Smooth muscle cell (in vitro differentiated cells): ENCODE measurements around the gene EI24. TPM values are rescaled to one million over a fixed set of nuclear protein-coding genes. Genes with fewer than 3 reads are reported as not detected.

Experiments
- DNase-seq: peaks from one replicate; lab custom pipeline; 2025; ENCODE audit not compliant: unreplicated experiment; lab: John Stamatoyannopoulos, UW
- H2AFZ ChIP-seq: fragments of 200-600 bp; sonication (generic); 2 replicates; pipeline ENCODE4 v1.6.0; 2016; ENCODE audit warnings: antibody characterized with exemption, low read depth, mild to moderate bottlenecking
- H3F3A ChIP-seq: fragments of 200-600 bp; sonication (generic); 2 replicates; pipeline ENCODE4 v1.6.0; 2017; ENCODE audit warnings: antibody characterized with exemption, low read depth
- H3K27ac ChIP-seq: fragments of 200-600 bp; sonication (generic); 2 replicates; pipeline ENCODE4 v1.5.1; 2016; ENCODE audit warnings: low read depth, mild to moderate bottlenecking
- H3K27me3 ChIP-seq: fragments of 200-600 bp; sonication (generic); 2 replicates; pipeline ENCODE4 v1.6.1; 2016; ENCODE audit warnings: low read depth, mild to moderate bottlenecking
- H3K36me3 ChIP-seq: fragments of 200-600 bp; sonication (generic); 2 replicates; pipeline ENCODE4 v1.5.1; 2016; ENCODE audit warnings: low read depth
- H3K4me1 ChIP-seq: fragments of 200-600 bp; sonication (generic); 2 replicates; pipeline ENCODE4 v1.5.1; 2016; ENCODE audit warnings: low read depth
- H3K4me2 ChIP-seq: fragments of 200-600 bp; sonication (generic); 2 replicates; pipeline ENCODE4 v1.6.0; 2016; ENCODE audit warnings: mild to moderate bottlenecking
- H3K4me3 ChIP-seq: fragments of 200-600 bp; sonication (generic); 2 replicates; pipeline ENCODE4 v1.5.1; 2016; ENCODE audit warnings: mild to moderate bottlenecking
- H3K79me2 ChIP-seq: fragments of 200-600 bp; sonication (generic); 2 replicates; pipeline ENCODE4 v1.6.0; 2016; ENCODE audit warnings: low read depth, mild to moderate bottlenecking
- H3K9ac ChIP-seq: fragments of 200-600 bp; sonication (generic); 2 replicates; pipeline ENCODE4 v1.6.0; 2016; ENCODE audit warnings: low read depth
- H3K9me3 ChIP-seq: fragments of 200-600 bp; sonication (generic); replicated peaks from 2 replicates; pipeline ENCODE4 v1.5.1; 2016; ENCODE audit warnings: low read depth
- H4K20me1 ChIP-seq: fragments of 200-600 bp; sonication (generic); 2 replicates; pipeline ENCODE4 v1.6.0; 2016; ENCODE audit warnings: low read depth
- CTCF ChIP-seq: fragments of 200-600 bp; sonication (generic); IDR thresholded peaks from 2 replicates; pipeline ENCODE4 v1.5.1; 2017; ENCODE audit warnings: borderline replicate concordance, mild to moderate bottlenecking, antibody characterized with exemption; ENCODE audit not compliant: insufficient read depth, poor library complexity, severe bottlenecking
- WGBS: methylation state at CpG from one replicate; pipeline ENCODE4 v1.1.7; 2016; ENCODE audit warnings: low lambda C conversion rate; 5-methylcytosine and 5-hydroxymethylcytosine counted together
- polyA plus RNA-seq: library from polyadenylated mRNA; unstranded; fragments of >200 nt; fragmentation: Nextera tagmentation; extraction: Ambion mirVana; gene quantifications from 2 replicates; pipeline ENCODE4 v1.2.1, GENCODE V29; 2016
- total RNA-seq: library from RNA; depleted of rRNA; stranded (reverse); fragments of >200 nt; gene quantifications from 2 replicates; pipeline ENCODE4 v1.2.3, GENCODE V29; 2014

Gene EI24
- total and polyA plus RNA-seq, 2 experiments from 2014 or later, result 130 to 154 TPM

GRCh38 chr11:125550780-125551179 lies 18.5 kb upstream of the EI24 start:
- Histone ChIP-seq H3K27ac (no peak overlapping the region), H3K9me3 (no peaks in the 10 kb centered on the region), H3K4me3 (no peak overlapping the region), H3K9ac (no peak overlapping the region), H3K27me3 (no peaks in the 10 kb centered on the region), H3K79me2 (no peaks in the 10 kb centered on the region), H3K36me3 (no peaks in the 10 kb centered on the region), H3K4me2 (no peak overlapping the region), H4K20me1 (no peaks in the 10 kb centered on the region), H3K4me1 (no peaks in the 10 kb centered on the region), H2AFZ (no peak overlapping the region), H3F3A (no peaks in the 10 kb centered on the region)
- DNase-seq, result no peak
- no peak for TF ChIP-seq CTCF
- 100% methylated on average over 1 of the region's 1 CpG for WGBS

GRCh38 chr11:125551835-125552342 lies 17.4 kb upstream of the EI24 start:
- Histone ChIP-seq H3K4me1 (no peaks in the 10 kb centered on the region), H3K9me3 (no peaks in the 10 kb centered on the region), H3K27ac (no peak overlapping the region), H3K79me2 (no peaks in the 10 kb centered on the region), H3F3A (no peaks in the 10 kb centered on the region), H4K20me1 (no peaks in the 10 kb centered on the region), H2AFZ (no peak overlapping the region), H3K4me2 (no peak overlapping the region), H3K9ac (no peak overlapping the region), H3K27me3 (no peaks in the 10 kb centered on the region), H3K4me3 (no peak overlapping the region), H3K36me3 (no peaks in the 10 kb centered on the region)
- 68% methylated on average over 1 of the region's 1 CpG for WGBS
- no peak for DNase-seq
- no peak for TF ChIP-seq CTCF

GRCh38 chr11:125552927-125553326 lies 16.4 kb upstream of the EI24 start:
- Histone ChIP-seq H3F3A (no peaks in the 10 kb centered on the region), H3K4me3 (no peak overlapping the region), H2AFZ (no peak overlapping the region), H3K4me2 (no peak overlapping the region), H3K9ac (no peak overlapping the region), H4K20me1 (no peaks in the 10 kb centered on the region), H3K27ac (no peak overlapping the region), H3K27me3 (no peaks in the 10 kb centered on the region), H3K9me3 (no peaks in the 10 kb centered on the region), H3K36me3 (no peaks in the 10 kb centered on the region), H3K4me1 (no peaks in the 10 kb centered on the region), H3K79me2 (no peaks in the 10 kb centered on the region)
- no peak for DNase-seq
- no peak for TF ChIP-seq CTCF
- 89% methylated on average over 2 of the region's 2 CpGs for WGBS

DNA sequence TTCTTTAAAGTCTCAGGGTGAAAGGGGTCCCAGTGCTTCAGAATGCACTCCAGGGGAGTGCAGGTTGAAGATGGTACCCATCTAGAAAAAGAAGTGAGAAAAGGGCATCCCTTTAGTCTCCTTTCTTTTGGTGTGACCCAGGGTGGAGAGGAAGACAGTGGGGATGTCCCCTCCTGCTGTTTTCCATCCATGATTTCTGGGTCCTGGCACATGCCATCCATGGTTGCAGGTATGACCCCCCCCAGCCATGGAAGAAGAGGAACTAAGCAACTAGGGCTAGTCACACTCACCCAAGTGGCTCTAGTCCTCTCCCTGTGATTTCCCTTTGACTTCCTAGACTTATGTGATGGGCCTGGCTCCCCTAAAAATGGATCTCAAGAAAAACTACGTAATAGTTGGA lies 15.9 kb upstream of the EI24 start:
- Histone ChIP-seq H3K4me1 (no peaks in the 10 kb centered on the region), H3K4me3 (no peak overlapping the region), H3K27ac (no peak overlapping the region), H3K4me2 (no peak overlapping the region), H3F3A (no peaks in the 10 kb centered on the region), H3K27me3 (no peaks in the 10 kb centered on the region), H3K9me3 (no peaks in the 10 kb centered on the region), H3K36me3 (no peaks in the 10 kb centered on the region), H3K79me2 (no peaks in the 10 kb centered on the region), H2AFZ (no peak overlapping the region), H4K20me1 (no peaks in the 10 kb centered on the region), H3K9ac (no peak overlapping the region)
- no peak for DNase-seq
- WGBS, result 86% methylated on average over 1 of the region's 1 CpG
- TF ChIP-seq CTCF, result no peak
